GM23338 (cell line): ENCODE measurements around the gene ELMOD3. TPM values are rescaled to one million over a fixed set of nuclear protein-coding genes. Genes with fewer than 3 reads are reported as not detected.
"Not testable (repeated sequence)": the region's sequence is repeated elsewhere in the genome, so short reads cannot be mapped to it uniquely, and the experiment has no call there.

Experiments
- ATAC-seq: fragments of 200-7000 bp; cut with Tn5 transposase; 3 replicates; pipeline ENCODE4 v1.9.1; 2020
- DNase-seq: peaks from one replicate; pipeline ENCODE4 v3.0.0-alpha.2; 2015; ENCODE audit warnings: low spot score
- H2AFZ ChIP-seq: fragments of 200-600 bp; sonication (generic); 2 replicates; pipeline ENCODE4 v1.8.0; 2016; ENCODE audit warnings: antibody characterized with exemption, mild to moderate bottlenecking, moderate library complexity
- H3F3A ChIP-seq: fragments of 200-600 bp; sonication (generic); replicated peaks from 2 replicates; pipeline ENCODE4 v1.8.0; 2017; ENCODE audit warnings: antibody characterized with exemption, mixed run types, low read depth
- H3K27ac ChIP-seq: fragments of 200-600 bp; sonication (generic); 2 replicates; pipeline ENCODE4 v1.6.1; 2016; ENCODE audit warnings: low read depth
- H3K27me3 ChIP-seq: fragments of 200-600 bp; sonication (generic); 2 replicates; pipeline ENCODE4 v1.8.0; 2016; ENCODE audit warnings: mild to moderate bottlenecking, mixed run types, moderate library complexity; ENCODE audit not compliant: insufficient read depth
- H3K36me3 ChIP-seq: fragments of 200-600 bp; sonication (generic); 2 replicates; pipeline ENCODE4 v1.8.0; 2016; ENCODE audit warnings: mild to moderate bottlenecking; ENCODE audit not compliant: insufficient read depth
- H3K4me1 ChIP-seq: fragments of 200-600 bp; sonication (generic); 2 replicates; pipeline ENCODE4 v1.8.0; 2016; ENCODE audit warnings: mild to moderate bottlenecking, moderate library complexity; ENCODE audit not compliant: insufficient read depth
- H3K4me2 ChIP-seq: fragments of 200-600 bp; sonication (generic); 2 replicates; pipeline ENCODE4 v1.7.1; 2017; ENCODE audit warnings: mixed run types
- H3K4me3 ChIP-seq: fragments of 200-600 bp; sonication (generic); 2 replicates; pipeline ENCODE4 v1.6.1; 2016; ENCODE audit warnings: mixed run types
- H3K79me2 ChIP-seq: fragments of 200-600 bp; sonication (generic); replicated peaks from 2 replicates; pipeline ENCODE4 v1.8.0; 2017; ENCODE audit warnings: mild to moderate bottlenecking; ENCODE audit not compliant: insufficient read depth
- H3K9me2 ChIP-seq: fragments of 200-600 bp; sonication (generic); 2 replicates; pipeline ENCODE4 v1.8.0; 2017; ENCODE audit not compliant: insufficient read depth
- H4K20me1 ChIP-seq: fragments of 200-600 bp; sonication (generic); replicated peaks from 2 replicates; pipeline ENCODE4 v1.8.0; 2017; ENCODE audit warnings: mild to moderate bottlenecking; ENCODE audit not compliant: insufficient read depth
- H3K27ac Mint-ChIP-seq: 2 replicates; pipeline ENCODE4 v1.8.0; 2020; ENCODE audit warnings: inconsistent platforms, mild to moderate bottlenecking, moderate library complexity, mixed read lengths
- H3K27me3 Mint-ChIP-seq: 3 replicates; pipeline ENCODE4 v1.8.0; 2022; ENCODE audit warnings: low read depth, mild to moderate bottlenecking, moderate library complexity, mixed read lengths, inconsistent platforms; ENCODE audit not compliant: insufficient read depth, poor library complexity
- H3K36me3 Mint-ChIP-seq: 3 replicates; pipeline ENCODE4 v1.8.0; 2021; ENCODE audit warnings: low read depth, mild to moderate bottlenecking, inconsistent platforms, moderate library complexity, mixed read lengths
- H3K4me1 Mint-ChIP-seq: 3 replicates; pipeline ENCODE4 v1.8.0; 2020; ENCODE audit warnings: mild to moderate bottlenecking, inconsistent platforms, mixed read lengths
- H3K4me3 Mint-ChIP-seq: 3 replicates; pipeline ENCODE4 v1.8.0; 2021; ENCODE audit warnings: moderate library complexity, mild to moderate bottlenecking, inconsistent platforms, mixed read lengths
- H3K9me3 Mint-ChIP-seq: 3 replicates; pipeline ENCODE4 v1.8.0; 2020; ENCODE audit warnings: moderate library complexity, mild to moderate bottlenecking, inconsistent platforms, mixed read lengths
- CREB1 ChIP-seq: fragments of 250-450 bp; sonication (Bioruptor Pico); IDR thresholded peaks from 2 replicates; pipeline ENCODE4 v1.5.0; 2020; ENCODE audit warnings: low read depth, mild to moderate bottlenecking, moderate library complexity
- EZH2 ChIP-seq: fragments of 200-600 bp; sonication (generic); IDR thresholded peaks from one replicate; pipeline ENCODE4 v1.8.0; 2017; ENCODE audit warnings: antibody characterized with exemption, mild to moderate bottlenecking, low read depth; ENCODE audit not compliant: unreplicated experiment
- EZH2phosphoT487 ChIP-seq: fragments of 200-600 bp; sonication (generic); IDR thresholded peaks from one replicate; pipeline ENCODE4 v1.8.1; 2018; ENCODE audit warnings: antibody characterized with exemption; ENCODE audit not compliant: unreplicated experiment
- JUNB ChIP-seq: IDR thresholded peaks from one replicate; pipeline ENCODE4 v1.6.1; 2016; ENCODE audit warnings: antibody characterized with exemption; ENCODE audit not compliant: unreplicated experiment
- NANOG ChIP-seq: IDR thresholded peaks from 2 replicates; pipeline ENCODE4 v1.6.1; 2016; ENCODE audit warnings: antibody characterized with exemption, borderline replicate concordance
- POLR2AphosphoS5 ChIP-seq: IDR thresholded peaks from 2 replicates; pipeline ENCODE4 v1.6.1; 2016; ENCODE audit warnings: antibody characterized with exemption, low read depth
- REST ChIP-seq: IDR thresholded peaks from one replicate; pipeline ENCODE4 v1.6.1; 2018; ENCODE audit warnings: antibody characterized with exemption; ENCODE audit not compliant: unreplicated experiment
- STAT1 ChIP-seq: IDR thresholded peaks from one replicate; pipeline ENCODE4 v1.6.1; 2016; ENCODE audit warnings: antibody characterized with exemption; ENCODE audit not compliant: unreplicated experiment
- ZNF114 ChIP-seq: fragments of 250-450 bp; sonication (Bioruptor Pico); IDR thresholded peaks from 2 replicates; pipeline ENCODE4 v1.5.0; 2020; ENCODE audit warnings: mild to moderate bottlenecking, moderate library complexity
- polyA plus RNA-seq: library from polyadenylated mRNA; unstranded; fragments of >200 nt; fragmentation: Nextera tagmentation; extraction: Ambion mirVana; gene quantifications from 2 replicates; pipeline ENCODE4 v1.2.1, GENCODE V29; 2016
- total RNA-seq: library from RNA; depleted of rRNA; stranded (reverse); fragments of >200 nt; shearing (Covaris generic); gene quantifications from 2 replicates; pipeline ENCODE4 v1.2.3, GENCODE V29; 2014
- TF ChIP-seq, protein P1 (sequence below): IDR thresholded peaks from 2 replicates; pipeline ENCODE4 v1.6.1; 2016; ENCODE audit warnings: antibody characterized with exemption
- TF ChIP-seq, protein P2 (sequence below), 2 experiments: fragments of 200-600 bp in 1 of 2; sonication (generic) in 1 of 2; conservative IDR thresholded peaks; 2 replicates each; pipeline versions ENCODE4 v1.5.1 to v1.6.1; 2016 to 2017; ENCODE audit warnings: antibody characterized with exemption in 2 of 2, low read depth in 2 of 2, mild to moderate bottlenecking in 2 of 2, moderate library complexity in 1 of 2

The ELMOD3 gene
- total and polyA plus RNA-seq, 2 experiments from 2014 or later = 8.6 to 8.9 TPM

DNA sequence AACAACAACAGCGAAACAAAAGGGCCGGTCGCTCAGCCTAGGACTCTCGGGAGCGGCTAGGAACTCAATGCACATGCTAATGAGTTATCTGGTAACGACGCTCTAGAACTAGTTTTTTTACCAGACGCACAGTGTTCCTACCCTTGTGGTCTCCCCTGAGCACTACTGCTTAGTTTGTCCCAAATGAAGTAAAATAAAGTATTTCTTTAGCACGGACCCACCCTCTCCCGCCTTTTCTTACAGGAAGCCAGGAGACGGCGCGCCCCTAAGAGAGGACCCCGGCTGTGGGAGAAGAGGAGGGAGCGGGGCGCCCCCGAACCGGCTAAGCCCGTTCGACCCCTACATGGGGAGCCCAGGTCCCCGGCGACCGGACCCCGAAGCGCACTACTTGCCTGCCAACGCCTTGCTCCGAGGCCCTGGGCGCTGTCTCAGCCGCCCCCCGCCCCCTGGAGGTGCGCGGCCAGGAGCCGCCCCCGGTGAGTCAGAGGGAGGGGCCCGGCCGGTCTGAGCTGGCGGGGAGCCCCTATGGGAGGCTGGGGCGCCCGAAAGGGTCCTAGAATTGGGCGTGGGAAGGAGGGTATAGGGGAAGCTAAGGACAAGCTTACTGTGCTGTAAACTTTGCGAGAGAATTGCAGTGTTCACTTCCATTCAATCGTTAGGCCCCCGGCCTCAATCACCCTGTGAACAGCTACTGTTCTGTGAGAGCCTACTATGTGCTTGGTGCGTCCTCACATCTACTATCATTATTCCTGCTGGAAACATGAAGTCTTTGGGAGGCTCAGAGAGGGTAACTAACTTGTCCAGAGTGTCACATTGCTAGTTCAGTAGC, 59.2 kb downstream of the ELMOD3 start:
- Mint-ChIP-seq H3K27ac (no peak overlapping the region), H3K4me1 (peaks cover 34% of the 10 kb centered on the region), H3K27me3 (peaks cover 27% of the 10 kb centered on the region), H3K9me3 (no peaks in the 10 kb centered on the region), H3K36me3 (no peaks in the 10 kb centered on the region), H3K4me3 (peak overlapping the region; percentile 89)
- Histone ChIP-seq H3K27ac (no peak overlapping the region), H3K36me3 (no peaks in the 10 kb centered on the region), H3K4me1 (peaks cover 37% of the 10 kb centered on the region), H4K20me1 (no peaks in the 10 kb centered on the region), H2AFZ (peak overlapping the region; percentile 98), H3K27me3 (no peaks in the 10 kb centered on the region), H3F3A (peaks cover 14% of the 10 kb centered on the region; the same call in 1 of the 2 replicates), H3K79me2 (no peaks in the 10 kb centered on the region), H3K4me2 (peak overlapping the region; percentile 89), H3K4me3 (peak overlapping the region; percentile 57), H3K9me2 (no peaks in the 10 kb centered on the region)
- TF ChIP-seq EZH2phosphoT487 (no peak), POLR2AphosphoS5 (peak; percentile 61)
- DNase-seq = peak; percentile 83
- ATAC-seq = peak; percentile 56

GRCh38 chr2:85414421-85414759, 59.8 kb downstream of the ELMOD3 start:
- H3K36me3 Mint-ChIP-seq, H3K36me3 ChIP-seq: not testable (repeated sequence)

DNA sequence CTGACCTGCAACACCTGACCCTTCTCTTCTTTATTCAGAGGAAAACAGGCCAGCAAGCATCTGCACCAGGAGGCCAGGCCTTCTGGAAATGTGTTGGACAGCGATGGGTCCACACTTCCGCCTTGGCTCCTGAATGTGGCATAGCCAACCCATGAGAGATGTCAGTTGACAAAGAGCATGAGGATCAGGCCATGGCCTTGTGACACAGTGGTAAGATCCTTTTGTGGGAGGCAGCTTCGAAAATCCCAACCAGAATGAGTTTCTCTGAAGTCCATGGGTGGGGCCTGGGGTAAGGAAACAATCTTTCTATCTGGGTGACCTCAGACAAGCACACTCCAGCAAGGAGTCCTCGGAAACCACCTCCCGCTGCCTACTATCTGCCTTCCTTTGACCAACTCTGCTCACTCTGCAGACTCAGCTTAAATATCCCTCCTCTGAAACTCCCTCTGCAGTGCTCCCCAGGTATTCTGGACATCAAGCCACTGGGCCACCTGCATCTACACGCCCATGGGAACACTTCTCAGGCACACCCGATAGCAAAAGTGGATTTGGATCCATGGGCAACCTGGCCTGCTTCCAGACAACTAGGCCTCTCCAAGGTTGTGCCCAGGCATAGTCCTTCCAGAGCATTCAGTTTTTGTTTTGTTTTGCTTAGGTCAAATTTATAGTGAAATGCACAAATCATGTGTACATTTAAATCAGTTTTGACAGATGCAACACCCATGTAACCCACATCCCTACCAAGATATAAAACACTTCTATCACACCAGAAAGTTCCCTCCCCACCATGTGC, 60.4 kb downstream of the ELMOD3 start:
- no peak for ATAC-seq
- H3K27ac Mint-ChIP-seq = no peak overlapping the region
- TF ChIP-seq JUNB (no peak), STAT1 (no peak), REST (no peak), NANOG (no peak), ZNF114 (CRISPR knock-in tag) (no peak), EZH2 (no peak), CREB1 (CRISPR knock-in tag) (no peak), POLR2AphosphoS5 (no peak)
- TF ChIP-seq, protein P1, sequence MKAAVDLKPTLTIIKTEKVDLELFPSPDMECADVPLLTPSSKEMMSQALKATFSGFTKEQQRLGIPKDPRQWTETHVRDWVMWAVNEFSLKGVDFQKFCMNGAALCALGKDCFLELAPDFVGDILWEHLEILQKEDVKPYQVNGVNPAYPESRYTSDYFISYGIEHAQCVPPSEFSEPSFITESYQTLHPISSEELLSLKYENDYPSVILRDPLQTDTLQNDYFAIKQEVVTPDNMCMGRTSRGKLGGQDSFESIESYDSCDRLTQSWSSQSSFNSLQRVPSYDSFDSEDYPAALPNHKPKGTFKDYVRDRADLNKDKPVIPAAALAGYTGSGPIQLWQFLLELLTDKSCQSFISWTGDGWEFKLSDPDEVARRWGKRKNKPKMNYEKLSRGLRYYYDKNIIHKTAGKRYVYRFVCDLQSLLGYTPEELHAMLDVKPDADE = no peak
- TF ChIP-seq, protein P2, sequence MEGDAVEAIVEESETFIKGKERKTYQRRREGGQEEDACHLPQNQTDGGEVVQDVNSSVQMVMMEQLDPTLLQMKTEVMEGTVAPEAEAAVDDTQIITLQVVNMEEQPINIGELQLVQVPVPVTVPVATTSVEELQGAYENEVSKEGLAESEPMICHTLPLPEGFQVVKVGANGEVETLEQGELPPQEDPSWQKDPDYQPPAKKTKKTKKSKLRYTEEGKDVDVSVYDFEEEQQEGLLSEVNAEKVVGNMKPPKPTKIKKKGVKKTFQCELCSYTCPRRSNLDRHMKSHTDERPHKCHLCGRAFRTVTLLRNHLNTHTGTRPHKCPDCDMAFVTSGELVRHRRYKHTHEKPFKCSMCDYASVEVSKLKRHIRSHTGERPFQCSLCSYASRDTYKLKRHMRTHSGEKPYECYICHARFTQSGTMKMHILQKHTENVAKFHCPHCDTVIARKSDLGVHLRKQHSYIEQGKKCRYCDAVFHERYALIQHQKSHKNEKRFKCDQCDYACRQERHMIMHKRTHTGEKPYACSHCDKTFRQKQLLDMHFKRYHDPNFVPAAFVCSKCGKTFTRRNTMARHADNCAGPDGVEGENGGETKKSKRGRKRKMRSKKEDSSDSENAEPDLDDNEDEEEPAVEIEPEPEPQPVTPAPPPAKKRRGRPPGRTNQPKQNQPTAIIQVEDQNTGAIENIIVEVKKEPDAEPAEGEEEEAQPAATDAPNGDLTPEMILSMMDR (conservative IDR thresholded peaks at IDR 0.05; ENCODE audit: low read depth in 2 of 2) = no peak

More at GRCh38 chr2:85414421-85414759, 59.8 kb downstream of the ELMOD3 start:
- Mint-ChIP-seq H3K4me1 (peaks cover 34% of the 10 kb centered on the region), H3K4me3 (peak overlapping the region; percentile 89; the same call in 2 of the 3 replicates), H3K27me3 (peaks cover 27% of the 10 kb centered on the region)
- not testable (repeated sequence) for H3K27me3 ChIP-seq, H3K9me3 Mint-ChIP-seq, DNase-seq, H3K9me2 ChIP-seq, H3K27ac Mint-ChIP-seq, H4K20me1 ChIP-seq, H3K79me2 ChIP-seq, H3K27ac ChIP-seq, ATAC-seq
- peak overlapping the region; percentile 89 for H3K4me2 ChIP-seq
- H3F3A ChIP-seq = peaks cover 13% of the 10 kb centered on the region; the same call in 1 of the 2 replicates
- peak overlapping the region; percentile 57 for H3K4me3 ChIP-seq
- H3K4me1 ChIP-seq = peaks cover 37% of the 10 kb centered on the region
- peak overlapping the region; percentile 98 for H2AFZ ChIP-seq

More for the DNA sequence above, 60.4 kb downstream of the ELMOD3 start:
- Mint-ChIP-seq H3K36me3 (no peaks in the 10 kb centered on the region; the same call in 2 of the 3 replicates), H3K4me3 (peak overlapping the region; percentile 14; the same call in 1 of the 3 replicates), H3K9me3 (no peaks in the 10 kb centered on the region), H3K27me3 (peaks cover 23% of the 10 kb centered on the region), H3K4me1 (peaks cover 33% of the 10 kb centered on the region)
- Histone ChIP-seq H3K4me3 (no peak overlapping the region), H3K4me2 (no peak overlapping the region), H3K9me2 (no peaks in the 10 kb centered on the region), H3K27me3 (no peaks in the 10 kb centered on the region), H3K79me2 (peaks cover 4% of the 10 kb centered on the region; the same call in 1 of the 2 replicates), H4K20me1 (no peaks in the 10 kb centered on the region), H3K36me3 (no peaks in the 10 kb centered on the region), H3F3A (peaks cover 16% of the 10 kb centered on the region; the same call in 1 of the 2 replicates), H3K27ac (no peak overlapping the region), H2AFZ (no peak overlapping the region), H3K4me1 (peaks cover 36% of the 10 kb centered on the region)
- DNase-seq = no peak
